Neural progenitor cell (in vitro differentiated cells): ENCODE measurements around the gene TBX5.

ENCODE experiments used
- CTCF ChIP-seq: fragments of 200-600 bp; sonication (generic); IDR thresholded peaks from 2 replicates; pipeline ENCODE4 v1.5.1; 2017; ENCODE audit warnings: antibody characterized with exemption, mild to moderate bottlenecking
- EZH2 ChIP-seq: fragments of 200-600 bp; sonication (generic); IDR thresholded peaks from 2 replicates; pipeline ENCODE4 v1.6.1; 2017; ENCODE audit warnings: antibody characterized with exemption, mild to moderate bottlenecking, moderate library complexity

DNA sequence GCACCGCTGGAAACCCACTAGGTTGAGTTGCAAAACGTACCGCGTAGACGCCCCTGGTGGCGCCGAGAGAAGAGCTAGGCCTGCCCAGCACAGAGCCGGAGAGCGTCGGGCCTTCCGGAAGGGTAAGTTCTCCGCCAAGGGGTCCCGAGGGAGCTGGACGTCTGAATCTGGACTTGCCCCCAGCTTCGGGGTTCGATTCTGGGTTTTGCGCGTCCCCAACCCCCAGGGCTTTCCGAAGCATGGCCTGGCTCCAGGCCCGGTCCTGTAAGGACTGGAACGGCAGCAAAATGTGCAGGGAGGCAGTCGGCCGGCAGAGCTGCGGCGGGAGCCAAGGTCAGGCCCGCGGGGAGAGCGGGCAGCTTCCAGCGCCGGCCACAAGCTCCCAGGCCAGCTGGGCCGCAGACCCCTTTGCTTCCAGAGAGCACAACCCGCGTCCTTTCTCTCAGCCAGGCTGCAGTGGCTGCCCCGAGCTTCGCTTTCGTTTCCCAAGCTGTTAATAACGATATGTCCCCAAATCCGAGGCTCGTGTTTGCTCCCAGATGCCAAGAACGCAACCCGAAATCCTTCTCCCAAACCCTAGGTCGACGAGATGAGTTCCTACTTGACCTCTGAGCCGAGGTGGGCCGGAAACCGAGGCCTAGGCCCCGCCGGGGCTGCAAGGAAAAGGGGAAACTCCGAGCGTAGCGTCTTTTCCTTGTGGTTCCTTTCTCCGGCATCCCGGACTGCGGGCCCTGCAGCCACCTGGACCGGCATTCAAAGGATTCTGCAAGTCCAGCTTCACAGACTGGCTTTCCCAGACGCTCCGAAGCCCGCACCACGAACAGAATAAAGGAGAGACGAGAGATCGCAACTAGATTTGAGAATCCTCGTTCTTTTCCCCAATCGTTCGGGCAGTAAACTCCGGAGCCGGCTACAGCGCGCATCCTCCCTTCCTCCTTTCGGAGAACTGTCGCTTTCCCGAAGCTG is 3.2 kb upstream of the TBX5 start:
- no peak for TF ChIP-seq CTCF
- TF ChIP-seq EZH2 = peak; percentile 95
